Stimulated activated CD8-positive, alpha-beta memory T cell treated with anti-CD3 and anti-CD28 coated beads, Interleukin-15, amount 100 ng/mL, for 4 hours (primary cell): Measurements from ENCODE around the gene SLC37A4.
"Not testable (repeated sequence)": the region's sequence is repeated elsewhere in the genome, so short reads cannot be mapped to it uniquely, and the experiment has no call there.

ENCODE experiments used
- DNase-seq, 2 donors: peaks; one replicate each; pipeline ENCODE4 v3.0.0-alpha.2; 2020; ENCODE audit warnings: low read depth in 2 of 2

The SLC37A4 gene

GRCh38 chr11:119030329-119031047 lies at the start of gene SLC37A4:
Gene SLC37A4 (minus strand): TSS chr11:119030877.
- DNase-seq: peak; percentile 97 to 98

- no peak for DNase-seq
These were observed 48.2 kb upstream of the SLC37A4 start for GRCh38 chr11:119078675-119079420.

GRCh38 chr11:119077839-119078238 lies 47.2 kb upstream of the SLC37A4 start:
- DNase-seq: no peak

- peak; percentile 93 to 96 for DNase-seq
These were observed 36.9 kb upstream of the SLC37A4 start, which contains the start of gene VPS11 for GRCh38 chr11:119067371-119068222. Gene VPS11 (plus strand): TSS chr11:119067818. CDS start chr11:119067824, 6 bp downstream.

GRCh38 chr11:119065369-119065768 lies 34.7 kb upstream of the SLC37A4 start:
- DNase-seq: no peak

- no peak for DNase-seq
These were observed 32.1 kb upstream of the SLC37A4 start for GRCh38 chr11:119062779-119063178.

- DNase-seq: no peak
These were observed 30.6 kb upstream of the SLC37A4 start for GRCh38 chr11:119061256-119061655.

- DNase-seq: not testable (repeated sequence)
These were observed 28.5 kb upstream of the SLC37A4 start for GRCh38 chr11:119059128-119059527.

GRCh38 chr11:119057000-119057769 lies 26.5 kb upstream of the SLC37A4 start, which contains the start of gene HYOU1:
Gene HYOU1 (minus strand): TSS chr11:119057205. CDS start chr11:119056160, 1,045 bp downstream.
- DNase-seq: peak; percentile 96 to 98

- DNase-seq: peak; percentile 18 to 21
These were observed 25.8 kb upstream of the SLC37A4 start for GRCh38 chr11:119056421-119056999.

- DNase-seq: no peak
These were observed 25.2 kb upstream of the SLC37A4 start for GRCh38 chr11:119055901-119056300.

- DNase-seq: no peak
These were observed 23.7 kb upstream of the SLC37A4 start for GRCh38 chr11:119054418-119054817.

- DNase-seq: no peak
These were observed 21.6 kb upstream of the SLC37A4 start for GRCh38 chr11:119052163-119052814.

GRCh38 chr11:119051440-119052162 lies 20.9 kb upstream of the SLC37A4 start:
- DNase-seq: no peak

GRCh38 chr11:119049081-119049480 lies 18.4 kb upstream of the SLC37A4 start:
- DNase-seq: no peak

- no peak for DNase-seq
These were observed 18.0 kb upstream of the SLC37A4 start for GRCh38 chr11:119048644-119049043.

- DNase-seq: no peak
These were observed 16.5 kb upstream of the SLC37A4 start for GRCh38 chr11:119047205-119047604.

GRCh38 chr11:119046489-119046888 lies 15.8 kb upstream of the SLC37A4 start:
- no peak for DNase-seq

- no peak for DNase-seq
These were observed 14.0 kb upstream of the SLC37A4 start for GRCh38 chr11:119044708-119045107.

GRCh38 chr11:119042927-119043326 lies 12.2 kb upstream of the SLC37A4 start:
- no peak for DNase-seq
